GM20431 (cell line): ENCODE results near the gene FADS3.

Source experiments
- in situ Hi-C: fragments of 300-500 bp; cut with MseI, MboI; formaldehyde crosslinking; loops from one replicate; pipeline ENCODE4 v1.15.0; 2020; ENCODE audit warnings: low sequenced_read_pairs; ENCODE audit not compliant: unreplicated experiment

The FADS3 gene, protein sequence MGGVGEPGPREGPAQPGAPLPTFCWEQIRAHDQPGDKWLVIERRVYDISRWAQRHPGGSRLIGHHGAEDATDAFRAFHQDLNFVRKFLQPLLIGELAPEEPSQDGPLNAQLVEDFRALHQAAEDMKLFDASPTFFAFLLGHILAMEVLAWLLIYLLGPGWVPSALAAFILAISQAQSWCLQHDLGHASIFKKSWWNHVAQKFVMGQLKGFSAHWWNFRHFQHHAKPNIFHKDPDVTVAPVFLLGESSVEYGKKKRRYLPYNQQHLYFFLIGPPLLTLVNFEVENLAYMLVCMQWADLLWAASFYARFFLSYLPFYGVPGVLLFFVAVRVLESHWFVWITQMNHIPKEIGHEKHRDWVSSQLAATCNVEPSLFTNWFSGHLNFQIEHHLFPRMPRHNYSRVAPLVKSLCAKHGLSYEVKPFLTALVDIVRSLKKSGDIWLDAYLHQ

GRCh38 chr11:61891331-61892084 is at the start of gene FADS3:
FADS3 (minus strand) TSS chr11:61891545; CDS start chr11:61891381, 164 bp downstream.
- in situ Hi-C loops, result loop anchor here (10.0 kb wide), 1 partner anchor 183 kb away; no protein-coding TSS in a partner anchor

DNA sequence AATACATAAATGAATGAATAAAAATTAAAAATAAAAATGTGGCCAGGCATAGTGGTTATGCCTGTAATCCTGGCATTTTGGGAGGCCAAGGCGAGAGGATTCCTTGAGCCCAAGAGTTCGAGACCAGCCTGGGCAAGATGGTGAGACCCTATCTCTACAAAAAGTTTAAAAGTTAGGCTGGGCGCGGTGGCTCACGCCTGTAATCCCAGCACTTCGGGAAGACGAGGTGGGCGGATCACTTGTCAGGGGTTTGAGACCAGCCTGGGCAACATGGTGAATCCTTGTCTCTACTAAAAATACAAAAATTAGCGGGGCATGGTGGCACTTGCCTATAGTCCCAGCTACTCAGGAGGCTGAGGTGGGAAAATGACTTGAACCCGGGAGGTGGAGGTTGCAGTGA is 49.1 kb upstream of the FADS3 start:
- in situ Hi-C loops, result no loop called here

DNA sequence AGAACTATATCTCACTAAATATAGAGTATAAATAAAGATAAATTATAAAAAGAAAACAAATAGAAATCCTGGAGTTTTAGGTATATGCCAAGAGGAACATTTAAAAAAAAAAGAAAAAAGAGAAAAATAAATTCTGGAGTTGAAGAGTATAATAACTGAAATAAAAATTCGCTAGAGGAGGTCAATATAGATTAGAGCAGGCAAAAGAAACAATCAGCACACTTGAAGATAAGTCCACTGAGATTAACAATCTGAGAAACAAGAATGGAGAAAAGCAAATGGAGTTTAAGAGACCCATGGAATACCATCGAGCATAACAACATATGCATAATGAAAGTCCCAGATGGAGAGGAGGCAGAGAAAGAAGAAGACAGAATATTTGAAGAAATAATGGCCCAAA is 44.5 kb upstream of the FADS3 start:
- in situ Hi-C loops, result no loop called here

- in situ Hi-C loops, result no loop called here
Observed at GRCh38 chr11:61930933-61931332, 39.6 kb upstream of the FADS3 start.

- in situ Hi-C loops, result no loop called here
Observed at GRCh38 chr11:61928606-61929005, 37.3 kb upstream of the FADS3 start.

GRCh38 chr11:61927501-61927900 is 36.2 kb upstream of the FADS3 start:
- in situ Hi-C loops, result no loop called here

DNA sequence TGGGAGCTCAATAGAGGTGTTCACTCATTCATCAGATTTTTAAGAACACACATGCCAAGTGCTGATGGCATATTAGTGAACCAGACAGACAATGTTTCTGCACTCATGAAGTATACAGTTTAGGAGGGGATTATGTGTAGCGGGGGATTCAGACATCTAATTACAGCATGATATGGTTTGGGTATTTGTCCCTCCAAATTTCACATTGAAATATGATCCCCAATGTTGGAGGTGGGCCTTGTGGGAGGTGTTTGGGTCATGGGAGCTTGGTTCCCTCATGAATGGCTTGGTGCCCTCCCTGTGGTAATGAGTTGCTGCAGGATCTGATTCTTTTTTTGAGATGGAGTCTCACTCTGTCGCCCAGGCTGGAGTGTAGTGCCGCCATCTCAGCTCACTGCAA is 34.9 kb upstream of the FADS3 start:
- in situ Hi-C loops, result no loop called here

GRCh38 chr11:61925736-61926135 is 34.4 kb upstream of the FADS3 start:
- in situ Hi-C loops, result no loop called here

GRCh38 chr11:61924064-61924455 is 32.7 kb upstream of the FADS3 start:
- in situ Hi-C loops, result no loop called here

- in situ Hi-C loops, result no loop called here
Observed at GRCh38 chr11:61923166-61924063, 32.1 kb upstream of the FADS3 start.

DNA sequence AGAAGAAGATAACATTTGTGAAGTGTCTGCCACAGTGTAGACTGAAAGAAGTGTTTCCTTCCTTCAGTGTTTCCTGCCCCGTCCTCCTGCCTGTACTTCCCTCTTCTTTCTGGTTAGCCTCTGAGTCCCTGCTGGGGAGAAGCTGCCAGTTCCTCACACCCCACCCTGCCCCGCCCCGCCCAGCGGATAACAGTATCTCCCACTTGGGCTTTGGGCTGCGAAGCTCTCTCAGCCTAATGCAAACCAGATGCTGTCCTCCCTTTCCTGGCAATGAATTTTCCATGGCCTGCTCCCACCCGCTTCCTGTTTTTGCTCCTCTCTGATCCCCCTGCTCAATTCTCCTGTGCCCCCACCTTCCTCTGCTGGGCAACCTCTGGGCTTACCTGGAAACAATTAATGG is 31.2 kb upstream of the FADS3 start:
- in situ Hi-C loops, result no loop called here

DNA sequence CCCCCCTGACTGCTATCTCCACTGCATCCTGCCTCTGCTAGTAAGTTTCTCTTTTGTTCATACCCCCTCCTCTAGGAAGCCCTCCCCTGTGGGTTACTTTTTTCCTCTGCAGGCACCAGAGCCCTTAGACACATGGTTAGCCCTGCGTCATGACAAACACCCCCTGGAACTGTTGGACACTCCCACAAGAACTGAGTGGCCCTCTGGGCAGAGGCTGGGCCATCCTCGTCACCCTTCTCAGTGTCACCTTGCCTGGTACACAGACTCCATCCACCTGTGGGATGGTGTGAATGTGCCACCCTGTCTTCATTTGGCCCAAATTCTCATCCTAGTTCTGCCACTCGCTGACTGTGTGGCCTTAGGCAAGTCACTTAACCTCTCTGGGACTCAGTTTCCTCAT is 30.1 kb upstream of the FADS3 start:
- in situ Hi-C loops, result no loop called here

DNA sequence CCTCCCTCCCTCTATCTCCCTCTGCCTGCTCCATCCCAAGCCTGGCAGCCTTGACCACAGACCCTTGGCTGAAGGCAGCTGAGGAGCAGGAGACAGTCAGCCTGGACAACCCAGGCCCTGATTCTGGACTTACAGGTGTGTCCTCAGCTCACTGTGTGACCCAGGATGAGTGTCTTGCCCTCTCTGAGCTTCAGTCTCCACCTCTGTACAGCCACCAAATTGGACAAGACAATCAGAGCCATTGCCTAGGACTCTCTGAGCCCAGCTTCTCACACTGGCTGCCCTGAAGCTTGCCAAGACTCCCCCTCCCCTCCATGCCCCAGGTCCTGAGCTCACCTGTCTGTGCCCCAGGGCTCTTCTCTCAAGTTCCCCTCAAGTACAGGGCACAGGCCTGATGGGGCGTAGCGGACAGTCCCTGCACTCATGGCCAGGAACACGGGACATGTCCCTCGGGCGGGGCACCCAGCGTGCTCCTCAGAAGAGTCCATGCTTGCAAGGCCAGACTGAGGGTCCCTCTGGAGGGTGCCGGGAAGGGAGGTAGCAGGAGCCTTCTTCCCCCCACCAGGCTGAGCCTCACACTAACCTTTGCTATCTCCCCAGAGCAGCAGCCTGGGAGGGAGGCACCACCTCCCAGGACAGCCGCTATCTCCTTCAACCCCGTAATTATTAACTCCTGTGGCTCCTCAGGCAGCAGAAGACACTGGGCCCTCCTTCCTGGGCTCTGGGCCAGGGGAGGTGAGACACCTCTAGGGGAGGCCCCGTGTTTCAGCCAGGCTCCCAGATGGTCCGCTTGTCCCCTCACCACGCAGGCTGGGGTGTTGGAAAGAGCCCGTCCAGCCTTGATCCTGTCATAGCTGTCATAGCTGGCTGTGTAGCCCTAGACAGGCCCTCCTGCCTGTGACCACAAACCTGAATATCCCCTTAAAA is 28.6 kb upstream of the FADS3 start:
- in situ Hi-C loops, result no loop called here

- in situ Hi-C loops, result no loop called here
Observed at GRCh38 chr11:61918938-61919704, 27.8 kb upstream of the FADS3 start.

DNA sequence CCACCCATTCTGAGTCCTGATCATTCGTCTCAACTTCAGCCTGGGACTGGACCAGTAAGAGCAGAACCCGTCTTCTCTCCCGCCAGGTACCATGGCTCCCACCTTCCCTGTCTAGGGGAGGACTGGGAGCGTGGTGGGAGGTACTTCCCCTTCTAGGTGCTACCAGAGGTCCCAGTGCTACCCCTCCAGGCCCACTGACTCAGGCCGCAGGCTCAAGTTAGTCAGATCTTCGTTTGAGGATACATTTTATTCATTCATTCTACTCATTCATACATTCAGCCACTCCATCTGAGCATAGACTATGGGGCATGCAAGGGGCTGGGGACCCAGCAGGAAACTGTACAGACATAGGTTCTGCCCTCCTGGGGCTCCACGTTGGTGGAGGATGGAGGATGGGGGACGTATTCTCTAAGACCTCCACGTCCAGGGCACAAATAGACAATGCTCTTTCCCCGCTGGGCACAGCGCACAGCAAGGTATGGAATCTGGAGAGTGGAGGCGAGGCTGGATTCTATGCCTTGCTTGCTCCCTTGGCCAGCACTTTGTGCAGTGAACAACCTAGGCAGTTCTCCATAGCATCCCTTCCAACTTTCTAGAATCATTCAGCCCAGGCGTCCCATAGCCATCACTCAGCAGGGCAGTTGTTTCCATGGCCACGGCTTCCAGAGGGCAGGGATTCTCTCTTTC is 27.0 kb upstream of the FADS3 start:
- in situ Hi-C loops, result no loop called here

GRCh38 chr11:61917334-61918109 is 26.2 kb upstream of the FADS3 start, which contains the start of gene RAB3IL1:
RAB3IL1 (minus strand) TSS chr11:61917566; CDS start chr11:61917367, 199 bp downstream.
- in situ Hi-C loops, result no loop called here

GRCh38 chr11:61916737-61917333 is 25.5 kb upstream of the FADS3 start:
- in situ Hi-C loops, result no loop called here
